ENCODE data around the gene TRAF3. TPM values are rescaled to one million over a fixed set of nuclear protein-coding genes. Genes with fewer than 3 reads are reported as not detected.

Gene TRAF3
- total and polyA plus RNA-seq, 10 donors, result 11.1 to 61.5 (median 39.1) TPM

DNA sequence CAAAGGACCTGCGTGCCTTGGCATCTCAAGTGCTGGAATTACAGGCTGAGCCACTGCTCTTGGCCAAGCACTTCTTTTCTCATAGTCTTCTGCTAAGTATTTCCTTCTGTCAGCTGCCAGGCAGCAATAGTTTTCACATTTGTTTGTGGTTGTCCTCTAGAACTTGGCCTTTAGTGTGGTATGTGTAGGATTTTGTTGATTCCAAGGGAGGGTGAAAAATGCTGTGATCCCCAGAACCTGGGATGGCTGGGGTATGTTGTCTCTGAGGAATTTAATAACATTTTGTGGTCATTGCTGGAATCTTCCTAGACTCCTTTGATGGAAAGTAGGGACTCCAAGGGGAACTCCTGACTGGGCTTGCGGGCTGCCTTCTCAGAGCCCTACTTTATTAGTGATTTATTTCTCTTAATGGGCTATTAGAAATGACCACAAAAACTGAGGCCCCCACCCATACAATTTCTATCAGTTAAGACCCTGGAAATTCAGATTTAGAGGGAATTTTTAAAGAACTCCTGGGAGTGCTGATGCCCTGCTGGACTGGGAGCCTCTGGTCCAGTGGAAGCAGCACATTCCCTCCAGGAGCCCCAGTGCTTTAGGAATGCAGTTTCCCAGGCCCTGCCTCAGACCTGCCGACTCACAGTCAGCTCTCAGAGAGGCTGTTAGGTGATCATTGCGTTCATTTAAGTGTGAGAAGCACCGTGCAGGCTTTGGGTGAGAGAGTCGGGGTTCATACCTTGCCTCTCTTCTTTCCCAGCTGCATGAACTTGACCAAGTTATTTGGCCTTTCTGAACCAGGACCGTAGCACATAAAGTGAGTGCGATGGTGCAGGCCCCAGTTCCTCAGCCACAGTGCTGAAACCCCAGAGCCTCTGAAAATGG is 22.7 kb downstream of the TRAF3 start:
- TF ChIP-seq, protein P1, sequence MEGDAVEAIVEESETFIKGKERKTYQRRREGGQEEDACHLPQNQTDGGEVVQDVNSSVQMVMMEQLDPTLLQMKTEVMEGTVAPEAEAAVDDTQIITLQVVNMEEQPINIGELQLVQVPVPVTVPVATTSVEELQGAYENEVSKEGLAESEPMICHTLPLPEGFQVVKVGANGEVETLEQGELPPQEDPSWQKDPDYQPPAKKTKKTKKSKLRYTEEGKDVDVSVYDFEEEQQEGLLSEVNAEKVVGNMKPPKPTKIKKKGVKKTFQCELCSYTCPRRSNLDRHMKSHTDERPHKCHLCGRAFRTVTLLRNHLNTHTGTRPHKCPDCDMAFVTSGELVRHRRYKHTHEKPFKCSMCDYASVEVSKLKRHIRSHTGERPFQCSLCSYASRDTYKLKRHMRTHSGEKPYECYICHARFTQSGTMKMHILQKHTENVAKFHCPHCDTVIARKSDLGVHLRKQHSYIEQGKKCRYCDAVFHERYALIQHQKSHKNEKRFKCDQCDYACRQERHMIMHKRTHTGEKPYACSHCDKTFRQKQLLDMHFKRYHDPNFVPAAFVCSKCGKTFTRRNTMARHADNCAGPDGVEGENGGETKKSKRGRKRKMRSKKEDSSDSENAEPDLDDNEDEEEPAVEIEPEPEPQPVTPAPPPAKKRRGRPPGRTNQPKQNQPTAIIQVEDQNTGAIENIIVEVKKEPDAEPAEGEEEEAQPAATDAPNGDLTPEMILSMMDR (IDR thresholded peaks at IDR 0.05 in 8 of 11, conservative IDR thresholded peaks at IDR 0.05 in 3 of 11), result no peak
- TF ChIP-seq POLR2AphosphoS5 (IDR thresholded peaks at IDR 0.05) (no peak), POLR2A (IDR thresholded peaks at IDR 0.05) (no peak)
- no peaks in the 10 kb centered on the region for H3K9me3 ChIP-seq
- no peak for DNase-seq
- WGBS, 5 donors, result 63 to 83% (median 77%) methylated on average over 7 to 8 of the region's 8 CpGs
- H3K4me1 ChIP-seq, result peaks cover 8 to 86% (median 51%) of the 10 kb centered on the region in 6 donors
- H3K27me3 ChIP-seq (replicated peaks in 1 of 7), result no peaks in the 10 kb centered on the region
- H3K36me3 ChIP-seq, result peaks cover 0 to 12% (median 0%) of the 10 kb centered on the region in 6 donors
- intact Hi-C loops (cut with DNase I; ENCODE audit: low total_unique reads), result no loop called here
- peak overlapping the region in 4 of 8 donors; percentile 36 to 55 (median 38) for H3K27ac ChIP-seq
- no peak overlapping the region for H3K4me3 ChIP-seq

DNA sequence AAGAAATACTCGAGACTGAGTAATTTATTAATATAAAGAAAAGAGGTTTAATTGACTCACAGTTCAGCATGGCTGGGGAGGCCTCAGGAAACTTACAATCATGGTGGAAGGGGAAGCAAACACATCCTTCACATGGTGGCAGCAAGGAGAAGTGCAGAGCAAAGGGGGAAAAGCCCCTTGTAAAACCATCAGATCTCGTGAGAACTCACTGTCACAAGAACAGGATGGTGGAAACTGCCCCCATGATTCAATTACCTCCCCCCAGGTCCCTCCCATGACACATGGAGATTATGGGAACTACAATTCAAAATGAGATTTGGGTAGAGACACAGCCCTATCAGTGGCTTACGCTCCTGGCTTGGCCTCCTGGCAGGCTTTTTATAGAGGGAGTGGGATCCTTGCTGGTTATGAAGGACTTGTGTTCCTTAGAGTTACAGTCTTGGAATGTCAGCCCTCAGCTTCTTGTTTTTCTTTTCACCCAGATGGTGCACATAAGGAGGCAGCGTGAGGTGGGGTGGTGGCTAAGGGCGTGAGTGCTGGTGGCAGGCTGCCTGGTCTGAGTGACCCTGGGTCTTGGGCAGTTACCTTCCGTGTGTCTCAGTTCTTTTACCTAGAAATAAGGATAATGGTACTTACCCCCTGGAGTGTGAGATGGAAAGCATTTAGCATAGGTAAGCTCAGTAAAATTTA is 25.7 kb downstream of the TRAF3 start:
- no peaks in the 10 kb centered on the region for H3K27me3 ChIP-seq (replicated peaks in 1 of 7)
- H3K4me1 ChIP-seq, result peaks cover 36 to 87% (median 71%) of the 10 kb centered on the region in 6 donors
- DNase-seq, result no peak
- intact Hi-C loops (cut with DNase I; ENCODE audit: low total_unique reads), result no loop called here
- H3K27ac ChIP-seq, result peak overlapping the region in 4 of 8 donors; percentile 5 to 82 (median 48)
- TF ChIP-seq, protein P1 (IDR thresholded peaks at IDR 0.05 in 8 of 11, conservative IDR thresholded peaks at IDR 0.05 in 3 of 11), result no peak
- no peak for TF ChIP-seq POLR2AphosphoS5 (IDR thresholded peaks at IDR 0.05)
- no peak for TF ChIP-seq POLR2A (IDR thresholded peaks at IDR 0.05)
- no peaks in the 10 kb centered on the region for H3K36me3 ChIP-seq
- no peaks in the 10 kb centered on the region for H3K9me3 ChIP-seq
- no peak overlapping the region for H3K4me3 ChIP-seq
- WGBS, 5 donors, result 70 to 90% (median 86%) methylated on average over 6 of the region's 6 CpGs

DNA sequence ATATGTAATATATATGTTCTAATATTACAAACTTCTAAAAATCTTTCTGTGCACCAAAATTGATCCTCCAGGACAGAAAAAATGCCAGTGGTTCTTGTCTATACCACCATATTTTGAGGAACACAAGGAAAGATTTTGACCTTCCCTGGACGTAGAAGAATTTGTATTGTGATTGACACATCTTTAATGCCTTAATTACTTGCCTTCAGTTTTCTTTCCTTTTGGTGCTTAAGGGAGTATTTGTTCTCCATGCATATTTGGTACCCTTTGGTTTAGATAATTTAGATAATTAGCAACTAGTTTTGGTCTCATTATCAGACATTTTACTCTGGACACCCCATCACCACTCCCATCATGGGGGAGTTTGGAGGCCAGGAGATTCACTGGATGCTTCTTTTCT is 27.6 kb downstream of the TRAF3 start:
- Histone ChIP-seq H3K4me1 (peaks cover 28 to 87% (median 67%) of the 10 kb centered on the region in 6 donors), H3K27ac (peak overlapping the region; percentile 55 to 87 (median 75)), H3K9me3 (no peaks in the 10 kb centered on the region), H3K36me3 (no peaks in the 10 kb centered on the region), H3K27me3 (replicated peaks in 1 of 7) (no peaks in the 10 kb centered on the region), H3K4me3 (no peak overlapping the region)
- no peak for DNase-seq
- TF ChIP-seq, protein P1 (IDR thresholded peaks at IDR 0.05 in 8 of 11, conservative IDR thresholded peaks at IDR 0.05 in 3 of 11), result no peak
- TF ChIP-seq POLR2A (IDR thresholded peaks at IDR 0.05) (no peak), POLR2AphosphoS5 (IDR thresholded peaks at IDR 0.05) (no peak)
- WGBS, 5 donors, result 65 to 79% (median 74%) methylated on average over 1 of the region's 1 CpG
- intact Hi-C loops (cut with DNase I; ENCODE audit: low total_unique reads), result no loop called here

All from spleen (tissue), 11 donors.